SW 1271 (cell line): ENCODE results near the gene RBM39.
"Not testable (repeated sequence)": the region's sequence is repeated elsewhere in the genome, so short reads cannot be mapped to it uniquely, and the experiment has no call there.

Experiments
- DNase-seq, 2 experiments: peaks; one replicate each; lab custom pipeline; 2025; lab: John Stamatoyannopoulos, UW

Gene RBM39

GRCh38 chr20:35756404-35756803, 14.3 kb upstream of the RBM39 start:
- no peak for DNase-seq

GRCh38 chr20:35750611-35751010, 8.6 kb upstream of the RBM39 start:
- no peak for DNase-seq

DNA sequence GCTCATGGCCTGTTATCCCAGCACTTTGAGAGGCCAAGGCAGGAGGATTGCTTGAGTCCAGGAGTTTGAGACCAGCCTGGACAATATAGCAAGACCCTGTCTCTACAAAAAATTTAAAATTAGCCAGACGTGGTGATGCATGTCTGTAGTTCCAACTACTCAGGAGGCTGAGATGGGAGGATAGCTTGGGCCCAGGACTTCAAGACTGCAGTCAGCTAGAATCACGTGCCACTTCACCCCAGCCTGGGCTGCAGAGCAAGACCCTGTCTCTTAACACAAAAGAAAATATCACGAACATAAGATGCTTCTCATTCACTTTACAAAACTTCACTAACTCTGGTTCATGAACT, 2.4 kb upstream of the RBM39 start:
- not testable (repeated sequence) for DNase-seq

- no peak for DNase-seq
Observed at GRCh38 chr20:35743693-35744491, 1.8 kb upstream of the RBM39 start.

DNA sequence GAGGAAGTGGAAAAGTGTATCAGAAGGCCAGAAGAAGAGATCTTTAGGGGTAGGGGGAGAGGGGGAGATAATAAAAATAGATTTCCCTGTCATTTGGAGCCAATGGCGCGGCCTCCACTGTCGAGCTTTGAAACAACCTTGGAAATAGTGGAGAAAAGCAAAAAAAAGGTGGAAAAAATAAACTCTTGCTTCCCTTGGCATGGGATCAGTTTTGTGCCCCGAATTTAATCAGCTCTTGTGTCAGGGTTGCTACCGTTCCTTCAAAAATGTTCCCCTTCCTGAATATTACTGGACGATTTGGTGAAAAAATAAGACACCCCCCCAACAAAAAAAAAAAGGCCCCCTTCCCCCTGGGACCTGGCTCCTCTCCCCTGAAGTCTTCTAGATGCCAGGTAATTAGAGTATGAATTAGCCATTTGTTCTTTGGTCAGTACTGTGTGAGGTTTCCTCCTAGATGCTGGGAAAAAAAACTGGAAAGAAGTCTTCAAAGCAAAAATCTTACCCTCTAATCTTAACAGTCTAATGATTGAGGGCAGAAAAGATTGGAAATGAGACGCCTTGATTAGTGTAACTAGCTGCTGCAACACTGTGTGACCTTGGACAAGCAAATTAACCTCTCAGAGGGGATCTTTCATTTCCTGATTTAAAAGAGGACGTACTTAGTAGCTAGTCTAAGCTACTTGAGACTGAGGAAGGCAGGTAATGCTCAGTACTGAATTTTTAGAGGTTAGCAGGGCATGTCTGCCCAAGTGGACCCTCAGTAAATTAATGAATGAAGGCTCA, 872 bp upstream of the RBM39 start:
- DNase-seq, result peak in 1 of 2 experiments; percentile 68

GRCh38 chr20:35739294-35740163, 2.5 kb downstream of the RBM39 start:
- peak; percentile 48 to 85 for DNase-seq

- DNase-seq, result no peak
Observed at GRCh38 chr20:35738410-35739179, 3.5 kb downstream of the RBM39 start.

DNA sequence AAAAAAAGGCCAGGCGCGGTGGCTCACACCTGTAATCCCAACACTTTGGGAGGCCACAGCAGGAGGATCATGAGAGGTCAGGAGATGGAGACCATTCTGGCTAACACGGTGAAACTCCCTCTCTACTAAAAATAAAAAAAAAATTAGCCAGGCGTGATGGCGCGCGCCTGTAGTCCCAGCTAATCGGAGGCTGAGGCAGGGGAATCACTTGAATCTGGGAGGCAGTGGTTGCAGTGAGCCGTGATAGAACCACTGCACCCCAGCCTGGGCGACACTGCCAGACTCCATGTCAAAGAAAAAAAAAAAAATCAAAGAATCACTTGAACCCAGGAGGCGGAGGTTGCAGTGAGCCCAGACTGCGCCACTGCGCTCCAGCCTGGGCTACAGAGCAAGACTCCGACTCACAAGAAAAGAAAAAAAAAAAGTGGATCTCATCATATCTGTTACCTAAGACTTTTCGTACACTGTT, 4.2 kb downstream of the RBM39 start:
- no peak for DNase-seq

GRCh38 chr20:35735826-35736470, 6.1 kb downstream of the RBM39 start:
- no peak for DNase-seq

DNA sequence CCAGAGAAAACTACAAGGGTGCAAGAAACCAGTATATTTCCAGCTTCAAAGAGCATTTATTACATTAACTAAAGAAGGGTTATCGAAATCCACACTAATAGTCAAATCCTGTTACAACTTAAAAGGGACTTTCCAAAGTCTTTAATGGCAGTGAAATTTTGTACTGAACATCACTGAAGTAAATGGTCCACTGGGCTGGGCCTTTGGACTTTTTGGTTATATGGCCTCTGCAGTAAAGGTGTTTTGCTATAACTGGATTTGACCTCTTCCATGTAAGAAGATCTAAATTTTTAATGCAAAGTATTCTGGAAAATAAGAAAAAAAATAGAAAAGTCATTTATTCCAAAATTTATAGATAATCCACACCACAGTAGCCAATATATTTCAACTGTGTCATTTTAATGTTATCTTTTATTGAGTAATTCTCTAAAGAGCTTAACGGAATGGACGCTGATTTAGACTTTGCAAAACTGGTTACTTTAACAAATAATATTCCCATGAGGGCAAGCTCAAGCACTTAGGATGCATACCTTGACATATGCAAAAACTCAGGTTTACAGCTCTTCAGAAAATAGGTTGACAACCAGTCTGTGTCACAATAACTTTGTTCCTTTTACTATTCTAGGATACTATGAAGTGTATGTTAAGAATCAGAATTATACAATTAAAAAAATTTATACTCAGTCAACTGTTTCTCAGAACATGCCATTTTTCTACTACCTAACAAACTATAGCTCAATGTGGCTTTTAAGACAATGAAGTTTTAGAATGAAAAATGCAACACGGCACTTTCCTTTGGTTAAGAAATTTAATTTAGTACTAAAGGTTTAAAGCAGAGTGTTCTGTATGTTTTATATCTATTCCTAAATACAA, 7.0 kb downstream of the RBM39 start:
- DNase-seq, result no peak

DNA sequence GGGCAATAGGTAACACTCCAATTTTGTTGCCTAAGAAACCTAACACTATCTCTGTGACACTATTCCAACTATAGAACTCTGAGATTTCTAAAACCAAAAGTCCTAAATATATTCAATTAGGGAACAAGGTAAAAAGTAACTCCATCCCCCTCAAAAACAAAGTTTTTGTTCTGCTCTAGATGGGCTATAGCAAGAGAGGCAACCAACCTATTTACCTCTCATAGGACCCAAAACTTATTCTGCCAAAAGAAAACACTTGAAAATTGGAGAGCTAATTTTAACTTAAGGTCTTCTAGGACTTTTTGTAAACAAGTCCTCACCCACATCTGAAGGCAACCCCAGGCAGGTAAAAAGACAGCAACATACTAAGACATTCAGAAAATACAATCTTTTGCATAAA, 7.7 kb downstream of the RBM39 start:
- DNase-seq, result no peak

GRCh38 chr20:35732644-35732982, 9.4 kb downstream of the RBM39 start:
- DNase-seq, result no peak

- DNase-seq, result no peak
Observed at GRCh38 chr20:35731862-35732643, 10.0 kb downstream of the RBM39 start.

GRCh38 chr20:35731469-35731788, 10.6 kb downstream of the RBM39 start:
- no peak for DNase-seq

DNA sequence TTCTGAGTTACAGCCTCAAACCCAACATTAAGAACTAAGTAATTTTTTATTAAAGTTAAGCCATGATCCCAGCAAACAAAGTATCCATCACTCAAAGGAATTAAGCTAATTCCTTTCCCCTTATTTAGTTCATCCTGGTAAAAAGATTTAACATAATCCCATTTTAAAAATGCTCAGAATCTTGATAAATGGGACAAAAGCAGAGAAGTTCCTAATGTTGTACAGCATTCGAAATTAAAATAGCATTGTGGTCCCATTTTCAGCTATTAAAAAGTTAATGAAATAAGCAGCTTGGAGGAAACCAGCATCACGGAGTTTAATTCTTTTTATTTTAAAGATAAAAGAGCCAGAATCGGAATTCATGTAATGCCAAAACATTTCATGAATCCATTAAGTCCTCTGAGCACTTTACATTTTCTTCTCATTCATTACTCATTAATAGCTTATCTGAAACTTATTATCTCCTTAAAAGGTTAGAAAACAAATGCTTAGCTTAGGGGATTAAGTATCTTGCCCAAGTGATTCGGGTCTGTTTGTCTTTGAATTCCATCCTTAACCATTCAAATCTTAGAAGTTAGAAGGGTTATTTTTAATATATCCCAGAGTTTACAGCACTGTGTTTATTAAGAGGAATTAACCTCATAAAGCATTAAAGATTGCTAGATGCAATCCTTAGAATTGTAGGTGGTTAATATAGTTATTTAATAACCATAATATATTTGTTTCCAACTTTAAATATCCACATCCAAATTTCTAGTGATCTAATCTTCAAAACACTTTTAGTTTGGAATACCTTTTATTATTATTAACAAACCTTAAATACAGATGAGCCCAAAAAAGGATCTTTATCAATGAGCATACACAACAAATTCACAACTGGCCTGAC, 11.2 kb downstream of the RBM39 start:
- no peak for DNase-seq

DNA sequence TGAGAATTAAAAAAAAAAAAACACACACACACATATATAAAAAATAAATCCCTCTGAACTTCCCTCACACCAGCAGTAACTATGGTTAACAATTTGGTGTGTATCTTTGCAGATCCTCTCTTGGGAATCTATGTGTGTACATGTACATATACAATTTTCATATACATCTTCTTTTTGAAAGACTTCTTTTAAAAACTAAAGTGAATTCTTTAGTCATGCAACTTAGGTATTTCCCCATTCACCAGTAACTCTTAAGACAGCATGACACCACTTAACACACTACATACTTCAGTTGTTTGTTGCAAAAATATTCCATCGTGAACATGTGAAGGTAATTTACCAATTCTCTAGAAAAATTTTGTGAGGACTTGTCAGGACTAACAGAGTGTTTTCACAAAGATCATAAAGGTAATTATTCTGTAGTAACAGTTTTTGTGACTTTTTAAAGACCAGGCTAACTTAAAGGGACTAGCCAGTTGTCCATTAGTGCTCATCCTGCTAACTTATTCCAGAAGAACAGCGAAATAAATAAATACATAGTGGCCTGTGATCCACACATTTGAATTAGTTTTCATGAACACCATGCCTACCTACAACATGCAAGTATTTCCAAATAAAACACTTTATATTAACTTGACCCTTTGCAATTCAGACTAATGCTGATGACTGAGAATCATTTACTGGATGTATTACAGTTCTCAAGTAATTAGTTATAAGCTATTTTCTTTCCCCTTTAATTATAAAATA, 12.1 kb downstream of the RBM39 start:
- DNase-seq, result no peak

- DNase-seq, result no peak
Observed at GRCh38 chr20:35729283-35729807, 12.7 kb downstream of the RBM39 start.
